GM18868 (cell line): ENCODE measurements around the gene METAP2.
"Not testable (repeated sequence)": the region's sequence is repeated elsewhere in the genome, so short reads cannot be mapped to it uniquely, and the experiment has no call there.

Experiments used
- ATAC-seq: cut with Tn5 transposase; IDR thresholded peaks from one replicate; pipeline ENCODE4 v1.9.1; 2021; ENCODE audit warnings: mild to moderate bottlenecking, moderate library complexity; ENCODE audit not compliant: unreplicated experiment

METAP2 gene

DNA sequence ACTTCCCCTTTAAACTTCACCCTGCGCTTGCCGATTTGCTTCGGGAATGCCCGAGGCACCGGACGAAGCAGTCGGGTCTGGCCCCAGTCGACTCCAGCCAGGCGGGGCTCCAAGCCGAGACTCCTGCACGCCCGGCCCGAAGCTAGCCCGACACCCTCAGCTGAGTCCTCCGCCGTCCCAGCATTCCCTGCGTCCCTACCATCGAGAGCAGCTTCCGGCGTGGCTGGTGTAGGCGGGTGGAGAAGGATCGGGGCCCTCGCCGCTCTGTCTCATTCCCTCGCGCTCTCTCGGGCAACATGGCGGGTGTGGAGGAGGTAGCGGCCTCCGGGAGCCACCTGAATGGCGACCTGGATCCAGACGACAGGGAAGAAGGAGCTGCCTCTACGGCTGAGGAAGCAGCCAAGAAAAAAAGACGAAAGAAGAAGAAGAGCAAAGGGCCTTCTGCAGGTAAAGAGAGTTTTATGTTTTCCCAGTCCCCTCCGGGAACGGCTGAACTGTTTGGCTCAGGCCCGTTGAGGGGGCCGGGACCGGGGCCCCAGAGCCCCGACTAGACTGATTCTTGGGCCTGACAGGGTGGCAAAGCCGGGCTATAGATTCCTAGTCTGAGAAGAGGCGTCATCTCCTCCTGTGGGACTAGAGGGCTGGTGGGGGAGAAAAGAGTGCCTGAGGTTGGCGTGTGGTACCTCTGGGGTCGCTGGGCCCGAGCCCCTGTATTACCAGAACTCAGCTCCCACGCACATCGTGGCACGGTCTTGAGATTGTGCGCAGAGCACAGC lies at the start of gene METAP2:
Gene METAP2, plus strand, starts transcription at position 269 of the 776 bp plus-strand sequence. Its CDS starts 28 bp downstream, at position 297.
- ATAC-seq = peak; percentile 98

DNA sequence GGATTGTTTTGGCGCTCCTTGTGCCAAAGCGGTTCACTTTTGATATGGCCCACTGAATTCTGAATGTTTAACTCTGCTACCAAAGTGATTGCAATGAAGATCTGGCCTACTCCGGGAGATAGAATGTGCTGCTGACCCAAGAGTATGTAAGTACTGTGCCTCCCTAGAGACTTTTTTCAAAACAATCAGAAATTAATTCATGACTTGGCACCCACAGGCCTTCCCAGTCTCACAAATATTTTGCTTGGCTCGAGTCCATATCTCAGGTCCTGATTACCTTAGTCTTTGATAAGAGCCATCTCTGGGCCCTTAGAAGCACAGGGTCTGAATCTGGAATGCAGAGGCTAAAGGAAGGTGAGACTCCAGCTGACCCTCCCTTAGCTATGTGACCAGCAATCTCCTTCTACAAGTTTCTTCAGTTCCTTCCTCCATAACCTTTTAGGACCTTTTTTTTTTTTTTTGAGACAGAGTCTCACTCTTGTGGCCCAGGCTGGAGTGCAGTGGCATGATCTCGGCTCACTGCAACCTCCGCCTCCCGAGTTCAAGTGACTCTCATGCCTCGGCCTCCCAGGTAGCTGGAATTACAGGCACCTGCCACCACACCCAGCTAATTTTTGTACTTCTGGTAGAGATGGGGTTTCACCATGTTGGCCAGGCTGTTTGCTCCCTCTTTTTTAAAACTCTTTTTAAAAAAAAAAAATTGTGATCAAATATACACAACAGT lies 49.5 kb upstream of the METAP2 start:
- no peak for ATAC-seq

DNA sequence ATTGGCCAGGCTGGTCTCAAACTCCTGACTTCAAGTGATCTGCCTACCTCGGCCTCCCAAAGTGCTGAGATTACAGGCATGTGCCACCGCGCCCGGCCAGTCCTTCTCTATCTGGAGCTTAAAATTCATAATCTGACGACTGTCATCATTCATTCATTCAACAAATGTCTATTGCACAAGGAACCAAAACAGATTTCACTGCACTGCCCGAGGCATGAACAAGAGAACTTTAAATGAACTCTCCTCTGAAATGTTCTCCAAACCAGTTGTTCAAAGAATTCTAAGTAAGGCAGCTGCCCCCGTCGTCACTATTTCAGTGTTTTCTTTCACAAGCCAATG lies 44.8 kb upstream of the METAP2 start:
- no peak for ATAC-seq

DNA sequence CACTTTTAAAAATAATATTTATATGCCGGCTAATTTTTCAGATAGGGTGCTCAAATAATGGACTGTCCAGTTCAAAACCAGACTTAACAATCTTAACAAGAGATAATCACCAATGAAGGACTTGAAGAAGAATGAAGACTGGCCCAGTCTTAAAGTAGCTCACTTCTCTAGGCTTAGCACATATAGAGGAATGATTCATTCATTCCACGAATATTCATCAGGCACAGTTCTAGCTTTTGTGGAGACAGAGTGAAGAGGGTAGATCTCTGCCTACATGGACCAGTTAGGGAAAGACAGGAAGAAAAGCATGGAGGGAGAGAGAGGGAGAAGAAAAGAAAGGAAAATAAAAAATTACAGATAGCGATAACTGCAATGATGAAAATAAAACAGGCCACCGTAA lies 42.8 kb upstream of the METAP2 start:
- no peak for ATAC-seq

DNA sequence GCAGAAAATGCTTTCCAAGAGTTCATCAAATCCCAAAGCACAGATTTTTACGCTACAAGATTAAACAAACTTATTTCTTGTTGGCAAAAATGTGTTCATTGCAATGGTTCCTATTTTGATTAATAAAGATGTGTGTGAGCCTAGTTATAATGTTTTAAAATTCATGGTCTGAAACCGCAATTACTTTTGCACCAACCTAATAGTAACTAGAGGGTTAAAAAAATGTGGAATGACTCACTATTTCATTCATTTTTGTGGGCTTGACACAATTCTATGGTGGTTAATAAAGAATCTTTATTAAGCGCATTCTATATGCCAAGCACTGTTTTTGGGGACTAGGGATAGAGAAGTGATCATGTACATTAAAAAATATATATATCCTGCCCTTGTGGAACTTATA lies 38.6 kb upstream of the METAP2 start:
- no peak for ATAC-seq

DNA sequence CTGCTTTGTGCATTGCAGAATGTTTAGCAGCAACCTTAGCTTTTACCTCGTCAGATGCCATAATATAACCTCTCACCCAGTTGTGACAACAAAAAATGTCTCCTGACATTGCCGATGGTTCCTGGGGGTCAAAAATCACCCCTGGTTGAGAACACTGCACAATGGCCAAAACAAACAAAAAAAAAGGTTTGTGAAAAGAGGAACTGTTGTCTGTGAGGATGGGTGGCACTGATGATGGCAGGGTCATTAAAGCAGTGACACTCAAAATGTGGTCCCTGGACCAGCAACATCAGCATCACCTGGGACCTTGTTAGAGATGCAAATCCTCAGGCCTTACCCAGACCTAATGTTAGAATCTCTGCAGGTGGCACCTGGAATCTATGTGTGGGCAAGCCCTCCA lies 36.4 kb upstream of the METAP2 start:
- no peak for ATAC-seq

DNA sequence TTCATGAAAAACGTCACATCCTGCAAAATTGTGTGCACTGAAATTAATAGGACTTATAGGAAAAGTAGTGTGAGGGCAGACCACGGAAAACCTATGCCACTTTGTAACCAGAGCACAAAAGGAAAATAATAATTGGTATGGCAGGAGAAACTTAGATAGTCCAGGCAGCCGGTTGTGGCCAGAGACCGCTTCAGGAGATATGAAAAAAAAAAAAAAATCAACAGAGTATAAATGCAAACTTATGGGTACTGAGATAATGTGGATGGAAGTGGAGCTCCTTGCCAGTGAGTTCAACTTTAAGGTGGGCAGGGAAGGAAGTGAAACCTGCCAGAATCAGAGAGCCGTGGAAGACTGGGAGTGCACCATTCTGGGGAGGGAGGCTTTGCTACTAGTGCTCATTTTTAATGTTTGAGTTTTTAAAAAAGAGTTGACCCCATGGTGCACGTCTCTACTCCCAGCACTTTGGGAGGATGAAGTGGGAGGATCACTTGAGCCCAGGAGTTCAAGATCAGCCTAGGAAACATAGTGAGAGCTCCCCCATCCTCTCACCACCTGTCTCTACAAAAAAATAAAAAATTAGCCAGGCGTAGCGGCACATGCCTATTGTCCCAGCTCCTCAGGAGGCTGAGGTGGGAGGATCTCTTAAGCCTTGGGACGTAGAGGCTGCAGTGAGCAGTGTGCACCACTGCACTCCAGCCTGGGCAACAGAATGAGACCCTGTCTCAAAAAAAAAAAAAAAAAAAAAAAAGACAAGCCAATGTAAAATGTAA lies 34.3 kb upstream of the METAP2 start:
- no peak for ATAC-seq

DNA sequence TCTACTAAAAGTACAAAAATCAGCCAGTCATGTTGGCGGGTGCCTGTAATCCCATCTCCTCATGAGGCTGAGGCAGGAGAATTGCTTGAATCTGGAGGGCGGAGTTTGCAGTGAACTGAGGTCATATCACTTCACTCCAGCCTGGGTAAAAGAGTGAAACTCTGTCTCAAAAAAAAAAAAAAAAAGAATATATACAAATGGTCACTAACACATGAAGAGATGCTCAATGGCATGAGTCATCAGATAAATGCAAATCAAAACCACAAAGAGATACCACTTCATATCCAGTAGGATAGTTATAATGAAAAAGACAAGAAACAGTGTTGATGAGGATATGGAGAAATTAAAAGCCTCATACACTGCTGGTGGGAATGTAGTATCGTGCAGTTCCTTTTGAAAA lies 33.6 kb upstream of the METAP2 start:
- no peak for ATAC-seq

DNA sequence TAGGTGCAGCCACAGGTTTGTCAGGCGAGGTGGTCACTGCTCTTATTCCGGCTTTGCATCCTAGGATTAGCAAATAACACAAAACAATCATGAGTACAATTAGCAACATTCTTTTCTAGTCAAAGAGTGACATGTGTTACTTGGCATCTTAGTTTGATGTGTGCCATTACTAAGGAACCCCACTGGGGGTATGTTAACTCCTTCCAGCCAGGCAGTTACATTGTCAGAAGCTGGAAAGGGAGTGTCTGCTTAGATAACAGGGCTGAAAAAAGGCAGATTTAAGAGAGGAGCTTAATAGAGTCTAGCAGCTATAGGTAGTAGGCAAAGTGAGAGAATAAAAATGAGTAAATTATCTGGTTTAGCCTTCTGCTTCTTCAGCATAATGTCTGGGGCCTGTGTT lies 30.5 kb upstream of the METAP2 start:
- ATAC-seq = no peak

DNA sequence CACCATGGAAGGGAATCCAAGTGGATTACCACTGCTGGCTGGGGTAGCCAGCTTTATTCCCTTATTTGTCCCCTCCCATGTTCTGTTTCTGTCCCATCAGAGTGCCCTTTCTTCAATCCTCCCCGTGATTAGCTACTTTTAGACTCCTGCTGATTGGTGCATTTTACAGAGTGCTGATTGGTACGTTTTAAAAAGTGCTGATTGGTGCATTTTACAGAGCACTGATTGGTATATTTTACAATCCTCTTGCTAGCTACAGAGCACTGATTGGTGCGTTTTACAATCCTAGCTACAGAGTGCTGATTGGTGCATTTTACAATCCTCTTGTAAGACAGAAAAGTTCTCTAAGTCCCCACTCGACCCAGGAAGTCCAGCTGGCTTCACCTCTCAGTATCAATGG lies 28.9 kb upstream of the METAP2 start:
- not testable (repeated sequence) for ATAC-seq

DNA sequence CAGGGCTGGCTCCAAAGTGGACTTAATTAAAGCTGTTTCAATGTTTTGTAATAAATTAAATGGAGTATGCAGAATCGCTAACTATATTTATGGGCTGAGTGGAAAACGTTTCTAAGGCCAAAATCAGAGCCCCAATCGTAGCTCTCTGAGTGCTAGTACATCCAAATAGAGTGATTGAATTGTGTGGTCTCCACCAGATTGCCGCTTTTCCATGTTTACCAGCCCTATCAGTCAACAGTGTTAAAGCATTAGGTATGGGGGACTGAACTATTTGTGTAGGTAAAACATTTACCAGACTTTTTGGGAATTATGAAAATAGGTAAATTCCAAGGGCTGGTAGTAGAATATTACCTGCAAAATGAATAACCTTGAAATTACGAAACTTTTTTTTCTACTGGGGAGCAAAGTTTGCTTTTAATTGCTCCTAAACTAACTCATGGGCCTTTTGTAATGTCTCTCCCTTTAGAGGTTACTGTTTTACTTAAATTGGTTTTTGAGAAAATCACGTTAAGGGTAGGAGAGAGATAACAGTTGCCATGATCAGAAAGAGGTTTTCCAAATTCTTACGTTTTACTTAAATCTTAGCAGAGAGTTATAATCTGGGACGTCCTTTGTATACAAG lies 28.0 kb upstream of the METAP2 start:
- no peak for ATAC-seq

DNA sequence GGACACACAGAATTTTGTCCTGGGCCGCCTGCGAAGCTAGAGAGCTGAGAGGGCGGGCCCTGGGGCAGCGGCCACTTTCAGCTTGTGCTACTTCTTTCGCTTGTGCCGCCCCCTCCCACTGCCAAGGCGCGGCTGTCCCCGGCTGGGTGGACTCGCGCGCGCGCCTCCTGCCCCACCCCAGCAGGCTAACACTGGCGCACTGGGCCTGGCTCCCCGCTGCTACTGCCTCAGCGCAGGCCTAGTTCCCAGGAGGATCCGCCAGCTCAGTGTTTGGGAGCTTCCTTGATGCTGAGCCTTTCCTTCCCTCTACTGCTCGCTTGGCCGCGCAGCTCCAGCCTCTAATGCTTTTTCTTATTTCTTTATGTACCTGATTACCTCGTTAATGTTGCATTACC lies 27.4 kb upstream of the METAP2 start:
- no peak for ATAC-seq

DNA sequence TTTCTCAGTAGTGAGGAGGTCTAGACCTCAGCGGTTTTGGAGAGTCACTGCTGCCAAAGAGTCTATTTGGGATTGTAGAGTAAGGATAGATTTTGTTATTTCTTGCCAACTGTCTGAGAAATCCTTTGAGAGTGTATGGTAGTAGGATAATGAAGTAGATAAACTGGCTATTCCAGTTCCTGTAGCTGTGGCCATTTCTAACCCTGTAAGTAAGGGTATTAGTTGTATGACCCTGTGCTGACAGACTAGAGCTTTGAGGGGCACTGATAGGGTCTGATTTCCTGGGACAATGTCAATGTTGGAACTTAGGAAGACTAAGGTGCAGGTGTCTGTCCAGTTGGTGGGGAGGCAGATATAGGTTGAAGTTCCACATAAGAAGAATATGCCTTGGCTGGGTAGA lies 24.3 kb upstream of the METAP2 start:
- not testable (repeated sequence) for ATAC-seq

DNA sequence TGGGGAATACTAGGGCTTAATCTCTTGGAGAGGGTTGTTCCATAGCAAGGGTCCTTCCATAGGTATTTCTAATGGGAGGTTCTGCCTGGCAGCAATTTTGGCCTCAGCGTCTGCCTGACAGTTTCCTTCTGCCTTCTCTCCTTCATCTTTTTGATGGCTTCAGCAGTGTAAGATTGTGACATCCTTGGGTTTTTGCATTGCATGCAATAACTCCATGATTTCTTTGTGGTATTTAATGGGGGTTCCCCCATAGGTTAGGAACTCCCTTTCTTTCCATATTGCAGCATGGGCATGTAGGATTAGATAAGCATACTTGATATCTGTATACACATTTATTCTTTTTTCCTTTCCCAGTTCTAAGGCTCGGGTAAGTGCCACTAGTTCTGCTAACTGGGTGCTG lies 21.5 kb upstream of the METAP2 start:
- not testable (repeated sequence) for ATAC-seq

DNA sequence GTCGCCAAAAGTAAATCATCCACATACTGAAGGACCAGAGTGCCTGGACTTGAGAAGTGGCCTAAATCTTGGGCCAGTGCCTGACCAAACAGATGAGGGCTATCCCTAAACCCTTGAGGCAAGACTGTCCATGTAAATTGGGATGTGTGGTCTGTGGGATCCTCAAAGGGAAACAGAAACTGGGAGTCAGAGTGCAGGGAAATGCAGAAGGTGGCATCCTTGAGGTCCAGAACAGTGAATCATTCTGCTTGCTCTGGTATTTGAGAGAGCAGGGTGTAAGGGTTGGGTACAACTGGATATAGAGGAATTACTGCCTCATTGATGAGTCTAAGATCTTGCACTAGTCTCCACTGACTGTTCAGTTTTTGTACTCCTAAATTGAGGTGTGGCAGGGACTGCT lies 20.1 kb upstream of the METAP2 start:
- not testable (repeated sequence) for ATAC-seq

DNA sequence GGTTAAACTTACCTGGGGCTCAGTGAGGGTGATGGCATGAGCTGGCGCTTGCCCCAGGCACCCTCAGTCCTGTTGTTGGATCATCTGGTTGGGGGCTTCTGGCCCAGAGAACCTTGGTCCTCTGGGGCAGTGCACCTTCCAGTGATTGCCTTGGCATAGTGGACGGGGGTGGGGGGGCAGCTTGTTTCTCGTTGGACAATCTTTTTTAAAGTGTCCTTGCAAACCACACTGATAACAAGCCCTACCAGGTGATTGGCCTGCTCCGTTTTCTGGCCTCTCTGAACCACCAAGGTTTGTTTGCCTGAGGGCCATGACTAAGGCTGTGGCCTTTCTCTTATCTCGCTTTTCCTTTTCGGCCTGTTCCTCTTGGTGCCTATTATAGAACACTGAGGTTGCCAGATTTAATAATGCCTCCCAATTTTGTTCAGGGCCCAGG lies 19.2 kb upstream of the METAP2 start:
- ATAC-seq = not testable (repeated sequence)

DNA sequence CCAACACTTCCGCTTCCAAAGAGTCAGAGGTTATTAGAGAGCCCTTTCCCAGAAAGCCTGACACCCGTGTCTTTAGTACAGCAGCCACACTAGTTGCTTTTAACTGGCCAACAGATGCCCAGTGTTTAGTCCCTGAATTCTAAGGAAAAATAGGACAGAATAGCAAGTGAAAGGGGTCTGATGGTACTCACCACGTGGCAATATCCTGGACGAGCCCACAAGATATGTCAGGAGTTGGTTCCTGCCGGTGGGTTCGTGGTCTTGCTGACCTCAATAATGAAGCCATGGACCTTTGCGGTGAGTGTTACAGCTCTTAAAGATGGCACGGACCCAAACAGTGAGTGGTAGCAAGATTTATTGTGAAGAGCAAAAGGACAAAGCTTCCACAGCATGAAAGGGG lies 16.3 kb upstream of the METAP2 start:
- not testable (repeated sequence) for ATAC-seq

DNA sequence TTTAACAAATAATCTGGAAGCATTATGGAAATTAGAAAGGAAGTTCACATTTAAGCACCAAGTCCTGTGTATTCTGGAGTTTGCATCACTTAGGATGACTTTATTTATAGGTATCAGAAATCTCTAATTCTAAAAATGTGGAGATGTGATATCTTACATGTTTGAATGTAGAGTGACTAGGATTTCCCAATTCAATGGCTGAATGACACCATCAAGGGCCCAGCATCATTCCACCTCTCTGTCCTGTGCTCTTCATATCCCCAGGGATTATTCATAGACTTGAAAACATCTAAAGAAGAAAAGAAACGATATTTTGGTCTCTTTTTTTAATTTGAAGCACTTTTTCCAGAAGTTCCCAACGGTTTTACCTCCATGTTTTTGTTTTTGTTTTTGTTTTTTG lies 15.2 kb upstream of the METAP2 start:
- ATAC-seq = no peak

DNA sequence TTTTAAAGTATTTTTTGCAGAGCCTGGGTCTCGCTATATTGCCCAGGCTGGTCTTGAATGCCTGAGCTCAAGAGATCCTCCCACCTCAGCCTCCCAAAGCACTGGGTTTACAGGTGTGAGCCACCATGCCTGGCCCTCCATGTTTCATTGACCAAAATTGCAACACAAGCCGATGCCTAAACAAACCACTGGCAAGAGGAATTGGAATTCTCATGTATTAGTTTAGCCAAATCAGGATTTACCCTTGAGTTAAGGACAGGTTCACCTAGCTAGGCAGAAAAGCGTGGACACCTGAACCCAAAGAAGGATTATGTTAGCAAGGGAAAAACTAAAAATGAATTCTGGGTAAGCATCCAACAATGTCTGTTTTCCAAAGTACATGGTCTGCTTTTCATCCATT lies 14.6 kb upstream of the METAP2 start:
- no peak for ATAC-seq

DNA sequence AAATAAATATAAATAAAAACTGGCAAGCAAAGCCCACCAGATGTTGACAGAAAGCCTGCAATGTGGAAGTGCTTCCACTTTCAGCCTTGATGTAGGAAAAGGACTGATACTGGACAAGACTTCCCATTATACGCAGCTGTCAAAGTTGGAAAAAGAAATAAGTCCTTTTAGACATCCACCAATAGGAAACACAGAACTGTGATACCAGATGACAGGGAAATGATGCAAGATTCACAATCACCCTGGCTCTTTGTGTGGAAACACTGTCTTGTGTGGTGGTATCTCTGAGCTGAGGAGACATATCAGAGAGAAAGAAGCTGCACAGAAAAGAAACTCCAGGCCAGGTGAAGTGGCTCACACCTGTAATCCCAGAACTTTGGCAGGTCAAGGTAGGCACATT lies 13.8 kb upstream of the METAP2 start:
- no peak for ATAC-seq

DNA sequence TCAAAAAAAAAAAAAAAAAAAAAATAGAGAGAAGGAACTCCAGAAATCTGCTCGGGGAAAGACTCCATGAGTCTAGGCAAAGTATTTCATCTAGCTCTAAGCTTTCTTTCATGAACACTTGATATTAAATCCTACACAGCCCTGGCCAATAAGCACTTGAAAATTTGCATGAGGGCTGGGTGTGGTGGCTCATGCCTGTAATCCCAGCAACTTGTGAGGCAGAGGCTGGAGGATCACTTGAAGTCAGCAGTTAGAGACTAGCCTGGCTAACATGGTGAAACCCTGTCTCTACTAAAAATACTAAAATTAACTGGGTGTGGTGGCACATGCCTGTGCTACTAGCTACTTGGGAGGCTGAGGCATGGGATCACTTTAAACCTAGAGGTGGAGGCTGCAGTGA lies 13.1 kb upstream of the METAP2 start:
- no peak for ATAC-seq
